GM18519 (cell line): ENCODE measurements around the gene CXCL13.
"Not testable (repeated sequence)": the region's sequence is repeated elsewhere in the genome, so short reads cannot be mapped to it uniquely, and the experiment has no call there.

Experiments
- ATAC-seq: cut with Tn5 transposase; IDR thresholded peaks from one replicate; pipeline ENCODE4 v1.9.1; 2021; ENCODE audit warnings: mild to moderate bottlenecking, moderate library complexity; ENCODE audit not compliant: unreplicated experiment, low FRiP score

CXCL13 gene

DNA sequence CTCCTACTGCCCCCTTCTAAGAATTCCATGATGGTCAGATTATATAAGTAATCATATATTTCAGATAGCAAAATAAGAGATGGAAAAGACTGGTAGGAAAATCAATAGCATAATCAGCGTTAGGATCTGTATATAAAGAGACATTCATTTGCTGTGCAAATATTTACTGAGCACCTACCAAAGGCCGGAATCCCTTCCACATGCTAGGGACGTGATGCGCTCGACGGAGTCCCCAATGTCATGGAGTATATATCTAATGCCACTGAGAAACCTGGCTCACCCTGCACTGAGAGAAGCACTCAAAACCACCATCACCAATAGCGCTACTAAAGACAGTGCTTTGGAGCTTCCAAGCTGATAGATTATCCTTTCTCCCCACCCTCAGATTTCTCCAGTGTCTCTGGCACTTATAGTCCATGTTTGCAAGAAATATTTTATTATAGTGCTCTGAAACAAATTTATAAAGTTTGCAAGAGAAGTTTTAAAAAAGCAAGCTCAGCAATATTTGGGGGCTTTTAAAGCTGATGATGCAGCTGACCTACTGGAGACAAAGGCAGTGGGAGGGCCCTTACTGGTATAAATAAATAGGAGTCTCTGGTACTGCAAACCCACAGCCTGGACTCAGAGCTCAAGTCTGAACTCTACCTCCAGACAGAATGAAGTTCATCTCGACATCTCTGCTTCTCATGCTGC lies at the start of gene CXCL13:
TSS of gene CXCL13 (plus strand) at position 611 of the 693 bp plus-strand sequence. CDS start at position 657, 46 bp downstream.
- no peak for ATAC-seq

DNA sequence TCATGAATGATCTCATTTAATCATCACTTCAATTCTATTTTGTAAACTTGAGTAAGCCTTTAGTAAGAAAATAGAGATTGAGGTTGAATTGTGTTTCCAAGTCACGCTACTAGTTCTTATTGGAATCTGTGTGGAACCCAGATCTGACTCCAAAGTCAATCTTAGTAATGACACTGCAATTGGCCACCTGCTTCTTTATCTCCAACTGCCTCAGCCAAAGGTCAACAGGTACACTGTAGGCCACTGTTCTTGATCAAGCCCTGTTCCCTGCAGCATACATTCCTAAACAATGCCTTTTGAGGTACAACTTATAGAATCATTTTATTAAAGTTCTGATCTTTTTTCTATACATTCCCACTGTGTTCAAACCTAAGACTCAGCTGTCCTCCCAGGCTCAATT lies 45.5 kb upstream of the CXCL13 start:
- ATAC-seq, result no peak

GRCh38 chr4:77561720-77562119 lies 43.9 kb upstream of the CXCL13 start:
- ATAC-seq, result not testable (repeated sequence)

GRCh38 chr4:77564231-77564630 lies 41.4 kb upstream of the CXCL13 start:
- ATAC-seq, result no peak

DNA sequence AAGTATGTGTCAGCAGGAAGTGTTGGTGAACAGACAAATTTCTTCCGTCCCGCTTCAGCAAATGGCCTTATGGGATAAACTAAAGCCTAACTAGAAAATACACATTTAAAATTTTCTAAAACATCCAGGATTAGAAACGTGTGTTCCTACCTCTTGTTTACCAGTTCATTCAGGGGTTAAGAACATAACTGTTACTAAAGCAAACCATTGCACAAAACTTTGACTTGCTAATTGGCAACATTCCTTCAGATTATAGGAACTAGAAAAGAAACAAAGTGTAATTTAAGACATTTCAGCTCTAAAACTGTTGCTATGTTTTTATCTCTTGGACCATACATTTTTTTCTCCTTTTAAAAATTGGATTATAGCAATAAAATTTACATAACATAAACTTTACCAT lies 39.5 kb upstream of the CXCL13 start:
- no peak for ATAC-seq

DNA sequence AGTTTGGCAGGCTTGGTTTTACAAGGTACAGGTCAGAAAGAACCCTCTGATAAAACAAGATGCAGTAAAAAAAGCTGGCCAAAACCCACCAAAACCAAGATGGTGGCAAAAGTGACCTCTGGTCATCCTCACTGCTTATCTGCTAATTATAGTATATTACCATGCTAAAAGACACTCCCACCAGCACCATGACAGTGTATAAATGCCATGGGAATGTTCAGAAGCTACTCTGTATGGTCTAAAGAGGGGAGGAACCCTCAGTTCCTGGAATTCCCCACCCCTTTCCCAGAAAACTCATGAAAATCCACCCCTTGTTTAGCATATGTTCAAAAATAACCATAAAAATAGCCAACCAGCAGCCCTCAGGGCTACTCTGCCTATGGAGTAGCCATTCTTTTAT lies 38.1 kb upstream of the CXCL13 start:
- ATAC-seq, result no peak

DNA sequence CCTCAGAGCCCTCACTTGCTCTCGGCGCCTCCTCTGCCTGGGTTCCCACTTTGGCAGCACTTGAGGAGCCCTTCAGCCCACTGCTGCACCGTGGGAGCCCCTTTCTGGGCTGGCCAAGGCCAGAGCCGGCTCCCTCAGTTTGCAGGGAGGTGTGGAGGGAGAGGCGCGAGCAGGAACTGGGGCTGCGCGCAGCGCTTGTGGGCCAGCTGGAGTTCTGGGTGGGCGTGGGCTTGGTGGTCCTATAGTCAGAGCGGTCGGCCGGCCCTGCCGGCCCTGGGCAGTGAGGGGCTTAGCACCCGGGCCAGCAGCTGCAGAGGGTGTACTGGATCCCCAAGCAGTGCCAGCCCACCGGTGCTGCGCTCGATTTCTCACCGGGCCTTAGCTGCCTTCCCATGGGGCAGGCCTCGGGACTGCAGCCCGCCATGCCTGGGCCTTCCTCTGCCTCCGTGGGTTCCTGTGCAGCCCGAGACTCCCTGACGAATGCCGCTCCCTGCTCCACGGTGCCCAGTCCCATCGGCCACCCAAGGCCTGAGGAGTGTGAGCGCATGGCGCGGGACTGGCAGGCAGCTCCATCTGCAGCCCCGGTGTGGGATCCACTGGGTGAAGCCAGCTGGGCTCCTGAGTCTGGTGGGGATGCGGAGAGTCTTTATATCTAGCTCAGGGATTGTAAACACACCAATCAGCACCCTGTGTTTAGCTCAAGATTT lies 35.0 kb upstream of the CXCL13 start:
- ATAC-seq, result not testable (repeated sequence)

- ATAC-seq, result no peak
These were observed 29.3 kb upstream of the CXCL13 start for GRCh38 chr4:77576351-77576750.

DNA sequence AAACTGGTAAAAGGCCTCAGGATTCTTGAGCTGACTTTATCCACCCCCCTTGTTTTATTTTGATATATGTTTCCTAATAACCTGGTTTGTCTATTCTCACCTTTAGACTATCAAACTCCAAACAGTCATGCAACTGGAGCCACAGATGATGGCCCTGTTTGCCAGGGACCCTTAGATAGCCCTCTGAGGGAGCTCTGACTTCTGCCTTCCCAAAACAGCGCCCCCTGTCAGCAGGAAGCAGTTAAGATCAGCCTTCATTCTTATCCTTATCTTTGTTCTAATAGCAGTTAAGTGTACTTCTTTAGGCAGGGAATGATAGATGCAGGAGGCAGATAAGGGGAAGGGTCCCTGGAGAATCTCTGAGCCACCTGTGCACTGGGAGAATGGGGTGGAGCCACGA lies 27.5 kb upstream of the CXCL13 start:
- ATAC-seq, result no peak

DNA sequence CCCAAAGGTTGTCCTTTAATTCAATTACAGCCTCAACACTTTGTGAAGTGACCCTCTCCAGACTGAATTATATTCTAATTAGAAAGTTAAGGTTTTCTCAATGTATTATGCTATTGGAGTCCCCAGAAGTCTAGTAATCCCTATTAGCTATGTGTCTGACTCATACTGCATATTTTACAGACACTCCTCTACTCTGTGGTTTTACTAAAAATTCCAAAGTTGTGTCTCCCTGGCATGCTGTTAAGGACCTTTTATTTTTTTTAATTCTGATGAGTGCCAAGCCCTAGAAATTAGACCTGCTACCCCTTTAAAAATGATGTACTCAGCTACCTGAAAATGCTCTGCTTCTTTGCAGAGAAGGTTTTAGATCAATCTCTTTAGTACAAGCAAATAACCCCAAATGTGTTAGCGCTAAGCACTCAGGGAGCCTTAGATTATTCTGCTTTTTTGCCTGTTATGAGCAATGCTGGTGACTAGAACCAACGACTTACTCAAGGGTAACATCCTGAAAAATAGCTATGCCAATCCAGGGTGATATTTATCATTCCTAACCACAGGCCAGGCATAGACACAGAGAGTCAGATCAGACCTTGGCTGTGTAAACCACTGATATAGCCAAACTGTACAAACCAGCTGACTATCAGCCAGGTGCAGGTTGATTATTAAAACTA lies 26.1 kb upstream of the CXCL13 start:
- no peak for ATAC-seq

GRCh38 chr4:77581724-77582123 lies 23.9 kb upstream of the CXCL13 start:
- peak; percentile 73 for ATAC-seq

GRCh38 chr4:77582156-77582555 lies 23.5 kb upstream of the CXCL13 start:
- ATAC-seq, result no peak

DNA sequence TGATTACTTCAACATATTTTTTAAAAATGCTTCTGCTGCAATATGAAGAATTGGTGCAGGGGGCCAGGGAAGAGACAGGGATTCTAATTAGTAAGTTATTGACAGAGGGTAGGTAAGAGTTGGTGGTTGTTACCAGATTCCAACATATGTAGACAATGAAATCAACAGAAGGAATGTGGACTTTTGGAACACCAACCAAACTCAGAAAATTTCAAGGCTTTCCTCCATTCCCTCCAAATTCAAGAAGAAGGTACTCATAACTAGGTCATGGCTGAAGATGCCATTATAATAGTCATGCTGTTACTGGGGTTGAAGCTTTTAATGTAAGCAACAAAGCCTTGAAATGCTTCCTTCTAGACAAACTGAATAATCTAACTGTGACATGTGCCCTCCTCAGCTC lies 22.9 kb upstream of the CXCL13 start:
- ATAC-seq, result no peak

DNA sequence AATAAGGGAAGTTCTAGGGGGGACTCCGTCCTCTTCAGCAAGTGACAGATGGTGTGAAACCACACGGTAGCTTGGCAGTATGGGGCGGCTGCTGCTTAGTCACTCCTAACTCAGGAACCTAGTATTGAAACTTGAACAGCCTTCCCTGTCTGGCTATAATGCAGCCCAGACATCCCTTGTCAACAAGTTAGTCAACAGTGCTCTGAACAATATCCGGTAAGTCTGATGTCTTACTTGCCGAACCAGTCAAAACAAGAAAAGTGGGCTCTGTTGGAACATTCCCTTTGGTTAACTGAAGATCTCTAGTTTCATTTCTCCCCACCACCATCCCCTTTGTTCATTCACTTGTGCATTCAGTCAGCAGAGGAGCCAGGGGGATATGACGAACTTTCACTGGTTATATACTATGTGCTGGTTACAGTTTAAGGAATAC lies 18.7 kb upstream of the CXCL13 start:
- peak; percentile 95 for ATAC-seq

DNA sequence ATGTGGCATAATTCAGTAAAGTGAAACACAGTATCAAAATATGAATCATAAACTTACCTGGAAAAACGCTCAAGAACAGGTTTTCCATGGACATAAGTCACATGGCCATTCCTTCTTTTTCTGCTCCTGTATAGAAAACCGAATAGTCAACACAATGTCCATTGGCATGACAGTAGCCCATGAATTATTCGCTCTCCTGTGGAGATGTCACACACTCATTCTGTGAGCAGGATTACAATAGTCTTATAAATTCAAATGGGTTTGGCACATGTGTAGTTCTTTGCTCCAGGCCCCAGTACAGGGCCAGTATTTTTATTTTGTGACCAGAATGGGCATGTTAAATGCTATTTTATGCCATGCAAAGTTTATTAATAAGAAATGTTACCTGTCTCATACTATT lies 15.1 kb upstream of the CXCL13 start:
- no peak for ATAC-seq

- ATAC-seq, result no peak
These were observed 14.1 kb upstream of the CXCL13 start for GRCh38 chr4:77591532-77591931.

GRCh38 chr4:77593101-77593500 lies 12.5 kb upstream of the CXCL13 start:
- ATAC-seq, result no peak

DNA sequence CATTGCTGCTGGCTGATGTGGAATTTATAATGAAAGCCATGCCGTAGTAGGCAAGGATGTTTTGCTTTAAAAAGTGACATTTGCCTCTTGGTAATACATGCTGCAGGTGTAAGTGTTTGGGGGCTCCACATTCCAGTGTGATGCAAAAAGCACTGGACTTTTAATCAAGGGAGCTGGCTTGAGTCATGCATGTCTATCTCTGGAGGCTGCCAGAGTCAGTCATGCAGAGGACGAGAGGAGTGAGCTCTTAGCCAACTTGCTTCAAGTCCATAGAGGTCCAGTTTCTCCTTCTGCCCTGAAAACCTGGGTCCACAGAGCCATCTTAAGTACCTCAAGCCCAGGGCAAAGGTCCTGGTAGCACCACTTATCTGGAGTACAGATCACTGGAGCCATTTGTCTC lies 11.6 kb upstream of the CXCL13 start:
- ATAC-seq, result no peak

GRCh38 chr4:77595364-77595973 lies 10.2 kb upstream of the CXCL13 start:
- no peak for ATAC-seq

DNA sequence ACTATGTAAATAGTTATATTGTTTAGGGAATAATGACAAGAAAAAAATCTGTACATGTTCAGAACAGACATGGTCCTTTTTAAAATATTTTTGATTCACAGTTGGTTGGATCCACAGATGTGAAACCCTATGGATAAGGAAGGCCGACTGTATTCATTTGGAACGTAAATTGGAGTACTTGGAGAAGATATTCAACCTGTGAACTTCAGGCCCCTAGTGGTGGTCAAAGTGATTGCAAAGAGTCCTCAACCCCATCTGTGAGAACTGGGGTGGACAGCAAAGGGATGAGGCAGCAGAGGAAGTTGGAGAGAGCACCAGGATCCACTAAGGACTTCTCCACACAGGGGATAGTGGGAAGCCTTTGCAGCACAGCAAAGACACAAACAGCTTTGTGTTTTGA lies 6.2 kb upstream of the CXCL13 start:
- no peak for ATAC-seq
